NCI-H146 treated with DMSO at 0.1 percent for 48 hours (cell line): ENCODE results near the gene CTNND1.
"Not testable (repeated sequence)": the region's sequence is repeated elsewhere in the genome, so short reads cannot be mapped to it uniquely, and the experiment has no call there.

Experiments used
- DNase-seq: peaks from one replicate; lab custom pipeline; 2025; ENCODE audit not compliant: unreplicated experiment; lab: John Stamatoyannopoulos, UW

Gene CTNND1

DNA sequence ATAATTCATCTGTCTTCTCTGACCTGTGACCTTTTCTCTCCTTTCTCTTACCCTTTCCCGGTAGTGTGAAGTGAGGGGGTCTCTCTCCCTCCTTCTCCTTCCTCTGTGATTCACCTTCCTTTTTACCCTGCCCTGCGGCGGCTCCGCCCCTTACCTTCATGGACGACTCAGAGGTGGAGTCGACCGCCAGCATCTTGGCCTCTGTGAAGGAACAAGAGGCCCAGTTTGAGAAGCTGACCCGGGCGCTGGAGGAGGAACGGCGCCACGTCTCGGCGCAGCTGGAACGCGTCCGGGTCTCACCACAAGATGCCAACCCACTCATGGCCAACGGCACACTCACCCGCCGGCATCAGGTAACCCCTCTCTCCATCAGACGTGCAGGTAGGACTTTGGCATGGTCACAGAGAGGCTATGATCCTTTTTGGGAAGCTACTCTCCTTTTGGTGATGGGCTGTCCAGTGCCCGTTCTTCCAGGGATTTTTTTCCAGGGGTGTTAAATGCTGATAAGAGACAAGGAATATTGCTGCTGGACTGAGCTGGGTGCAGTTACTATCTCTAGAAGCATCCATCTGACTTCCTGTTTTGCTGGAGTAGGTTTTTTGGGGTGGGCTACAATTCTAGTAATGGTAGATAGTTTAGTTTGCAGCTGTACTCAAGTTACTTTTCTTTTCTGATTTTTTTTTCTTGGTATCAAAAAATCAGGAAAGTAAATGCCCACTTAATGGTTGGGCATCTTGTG, 29.9 kb downstream of the CTNND1 start:
- DNase-seq: no peak

DNA sequence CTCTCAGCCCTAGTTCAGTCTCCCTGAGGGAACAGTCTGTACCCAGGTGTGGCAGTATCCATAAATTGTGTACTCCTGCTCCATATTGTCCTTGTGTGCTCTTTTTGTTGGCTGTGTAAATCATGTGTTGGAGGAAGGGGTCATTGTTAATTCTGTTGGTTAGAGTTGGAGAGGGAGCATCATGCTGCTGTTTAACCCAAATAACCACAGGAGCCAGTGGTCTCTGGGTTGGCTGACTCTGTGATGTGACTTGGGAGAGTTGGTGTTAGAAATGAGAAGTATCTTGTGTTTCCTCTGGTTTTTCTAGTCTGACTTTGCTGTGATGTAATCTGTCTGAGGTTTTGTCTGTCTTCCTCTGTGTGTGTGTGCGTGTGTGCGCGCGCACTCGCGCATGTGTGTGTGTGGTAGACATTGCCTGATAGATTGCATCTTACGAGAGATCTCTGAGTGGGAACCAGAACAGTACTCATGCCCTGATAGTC, 30.5 kb downstream of the CTNND1 start:
- DNase-seq: no peak

DNA sequence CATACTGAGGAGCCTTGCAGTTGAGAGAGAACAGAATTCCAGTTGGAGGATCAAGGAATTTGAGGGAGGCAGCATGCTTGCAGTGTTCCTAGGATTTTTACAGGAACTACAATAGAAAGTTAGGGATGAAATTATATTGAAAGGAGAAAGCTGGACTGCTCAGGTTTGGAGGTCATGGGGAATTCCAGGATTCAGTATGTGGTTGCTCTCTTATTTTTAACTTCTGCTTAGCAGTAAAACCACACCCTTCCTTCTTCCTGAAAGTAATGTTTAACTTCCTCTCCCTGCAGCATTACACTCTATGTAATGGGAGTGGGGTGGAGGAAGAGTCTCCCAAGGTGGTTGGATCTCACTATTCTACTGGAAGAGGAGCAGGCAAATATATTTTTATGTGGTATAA, 31.3 kb downstream of the CTNND1 start:
- DNase-seq: no peak

DNA sequence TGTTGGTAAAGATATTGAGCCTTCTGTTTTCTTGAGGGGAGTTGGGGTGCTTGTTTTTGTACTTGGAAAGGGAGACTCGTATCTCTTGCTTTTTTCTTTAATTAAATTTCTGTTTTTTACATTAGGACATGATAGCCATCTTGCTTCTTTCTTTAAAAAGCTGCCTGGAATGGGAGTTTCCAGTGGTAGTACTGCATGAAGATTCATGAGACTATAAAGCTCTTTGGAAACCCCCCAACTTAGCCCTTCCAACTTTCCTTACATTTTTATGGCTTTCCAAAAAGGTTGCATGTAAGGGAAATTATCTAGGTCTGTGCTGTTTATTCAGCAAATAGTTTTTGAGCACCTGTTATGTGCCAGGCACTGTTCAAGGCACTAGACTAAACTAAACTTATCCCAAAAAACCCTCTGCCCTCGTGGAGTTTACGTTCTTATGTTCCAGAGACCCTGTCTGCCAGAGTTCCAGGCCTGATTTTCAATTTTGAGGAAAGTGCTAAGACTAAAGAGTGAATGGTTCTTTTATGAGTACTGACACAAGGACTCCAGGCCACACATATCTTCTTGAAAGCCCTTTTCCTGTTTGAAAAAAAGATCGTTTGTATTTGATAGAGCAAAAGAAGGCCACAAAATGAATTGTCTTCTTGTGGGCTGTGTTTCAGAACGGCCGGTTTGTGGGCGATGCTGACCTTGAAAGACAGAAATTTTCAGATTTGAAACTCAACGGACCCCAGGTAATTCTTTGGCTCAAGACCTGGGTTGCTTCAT, 31.9 kb downstream of the CTNND1 start:
- no peak for DNase-seq

DNA sequence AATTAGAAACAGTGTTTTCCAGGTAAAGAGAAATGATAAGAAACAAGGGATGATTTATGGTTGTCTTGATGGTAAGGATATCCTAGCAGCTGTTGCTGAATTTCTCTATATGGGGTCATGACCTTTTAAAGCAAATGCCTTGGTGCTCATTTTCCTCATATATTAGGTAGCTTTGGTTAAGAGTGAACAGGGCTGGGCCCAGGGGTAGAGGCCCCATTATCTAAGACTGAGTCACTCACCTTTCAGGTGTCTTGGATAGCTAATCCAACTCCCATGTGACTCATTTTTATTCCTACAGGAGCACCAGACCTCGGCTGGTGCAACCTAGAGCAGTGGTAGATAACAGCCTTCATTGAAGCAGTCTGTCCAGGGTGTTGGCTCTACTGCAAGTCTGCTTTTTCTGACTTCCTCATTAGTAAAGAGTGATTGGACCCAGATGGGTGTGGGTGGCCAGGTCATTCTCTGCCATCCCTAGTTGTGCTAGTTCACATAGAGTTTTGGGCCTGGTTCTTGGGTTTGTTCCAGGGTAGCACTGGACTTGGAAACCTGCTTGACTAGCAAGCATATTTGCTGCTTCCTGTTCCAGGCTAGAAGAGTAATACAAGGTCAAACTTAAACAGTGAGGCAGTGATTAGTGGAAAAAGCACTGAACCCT, 37.4 kb downstream of the CTNND1 start:
- no peak for DNase-seq

DNA sequence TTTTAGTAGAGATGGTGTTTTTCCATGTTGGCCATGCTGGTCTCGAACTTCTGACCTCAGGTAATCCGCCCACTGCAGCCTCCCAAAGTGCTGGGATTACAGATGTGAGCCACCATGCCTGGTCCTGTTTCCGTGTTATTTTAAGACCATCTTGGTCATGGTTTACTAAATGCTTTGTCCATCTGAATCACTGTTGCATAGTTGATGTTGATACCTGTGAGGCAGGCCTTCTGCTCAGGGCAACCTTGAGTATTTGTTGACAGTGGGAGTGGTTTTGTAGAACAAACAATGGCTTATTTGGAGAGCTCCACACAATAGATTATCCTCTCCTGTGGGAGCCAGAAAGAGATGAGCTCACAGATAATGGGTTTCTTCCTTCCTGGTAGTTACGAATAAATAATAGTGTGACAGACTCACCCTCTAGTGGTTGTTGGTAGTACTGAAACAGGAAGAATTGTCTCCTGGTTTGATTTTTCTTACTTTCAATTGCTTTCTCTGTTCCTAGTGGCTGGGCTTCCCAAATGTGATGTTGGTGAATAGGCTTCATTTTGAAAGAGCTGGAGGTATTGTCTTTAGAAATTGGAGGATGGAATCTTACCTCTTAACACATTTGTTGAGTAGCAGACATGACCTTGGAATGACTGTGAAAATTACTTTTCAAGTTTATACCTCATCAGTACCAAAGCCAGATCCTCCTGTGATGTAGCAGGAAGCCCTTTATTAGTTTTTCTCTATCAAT, 39.0 kb downstream of the CTNND1 start:
- DNase-seq: peak; percentile 96

DNA sequence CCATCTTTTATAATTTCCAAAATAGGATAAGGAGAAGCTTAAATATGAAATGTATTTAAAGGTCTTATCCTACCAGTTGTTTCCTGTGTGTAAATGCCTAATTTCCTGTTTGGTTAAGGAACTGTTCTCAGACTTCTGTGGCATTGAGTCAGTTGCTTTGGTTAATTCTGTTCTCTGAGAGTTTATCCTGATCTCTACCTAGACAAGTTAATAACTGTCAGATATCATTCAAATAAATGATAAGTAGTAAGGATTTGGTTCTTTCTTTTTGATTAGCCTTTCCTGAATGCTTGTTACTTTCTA, 39.5 kb downstream of the CTNND1 start:
- no peak for DNase-seq

DNA sequence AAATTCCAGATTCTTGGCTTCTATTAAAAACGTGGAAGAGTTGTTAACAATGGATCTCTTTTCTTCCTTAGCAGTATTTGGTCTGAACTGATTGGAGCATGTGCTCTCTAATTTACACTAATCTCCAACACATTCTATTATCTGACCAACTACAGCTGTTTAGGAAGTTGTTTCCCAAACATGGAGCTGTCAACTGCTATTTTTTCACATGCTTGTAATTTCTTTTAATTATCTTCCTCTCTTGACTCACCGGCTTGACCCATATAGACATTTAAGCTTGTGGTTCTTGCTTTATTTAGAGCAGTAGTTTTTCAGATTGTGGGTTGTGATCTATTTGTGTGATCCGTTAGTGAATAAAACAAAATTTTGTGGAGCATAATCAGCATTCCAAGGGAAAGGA, 40.8 kb downstream of the CTNND1 start:
- no peak for DNase-seq

DNA sequence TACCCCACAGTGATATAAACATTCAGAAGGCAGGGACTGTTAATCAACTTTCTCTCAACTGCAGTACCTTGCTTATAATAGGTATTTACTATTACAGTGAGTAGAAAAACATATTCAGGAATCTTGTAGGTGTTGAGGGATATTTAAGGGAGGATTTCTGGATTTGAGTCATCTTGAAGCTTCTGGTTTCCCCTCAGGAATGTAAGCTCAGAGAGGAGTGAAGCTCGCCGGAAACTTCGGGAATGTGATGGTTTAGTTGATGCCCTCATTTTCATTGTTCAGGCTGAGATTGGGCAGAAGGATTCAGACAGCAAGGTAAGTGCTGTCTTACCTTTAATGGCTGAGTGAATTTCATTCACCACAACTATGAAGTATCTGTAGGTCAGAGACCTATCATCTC, 42.9 kb downstream of the CTNND1 start:
- DNase-seq: no peak

DNA sequence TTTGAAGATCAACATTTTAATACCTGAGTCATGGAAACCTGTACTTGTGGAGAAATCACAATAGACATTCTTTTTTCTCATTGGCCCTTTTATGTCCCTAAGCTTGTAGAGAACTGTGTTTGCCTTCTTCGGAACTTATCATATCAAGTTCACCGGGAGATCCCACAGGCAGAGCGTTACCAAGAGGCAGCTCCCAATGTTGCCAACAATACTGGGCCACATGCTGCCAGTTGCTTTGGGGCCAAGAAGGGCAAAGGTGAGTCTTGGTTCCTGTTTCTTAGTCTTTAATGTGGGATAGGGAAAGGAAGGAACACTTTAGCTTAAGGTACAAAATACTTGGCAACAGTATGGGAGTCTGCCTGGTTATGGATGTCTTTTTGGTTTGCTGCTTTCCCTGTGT, 44.2 kb downstream of the CTNND1 start:
- DNase-seq: no peak

DNA sequence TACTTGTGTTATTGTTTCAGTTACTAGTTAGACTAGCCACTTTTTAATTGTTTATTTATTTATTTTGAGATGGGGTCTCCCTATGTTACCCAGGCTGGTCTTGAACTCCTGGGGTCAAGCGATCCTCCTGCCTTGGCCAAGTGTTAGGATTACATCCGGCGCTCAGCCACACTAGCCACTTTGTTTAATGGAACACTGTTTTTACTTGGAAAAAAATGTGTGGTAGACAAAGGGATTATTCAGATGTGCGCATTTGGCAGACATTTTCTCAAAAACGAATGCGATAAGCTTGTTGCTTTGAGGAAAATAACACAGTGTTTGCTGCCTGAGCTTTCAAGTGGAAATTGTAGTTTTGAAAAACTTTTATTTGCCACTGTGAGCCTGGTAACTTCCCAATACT, 51.0 kb downstream of the CTNND1 start:
- no peak for DNase-seq

DNA sequence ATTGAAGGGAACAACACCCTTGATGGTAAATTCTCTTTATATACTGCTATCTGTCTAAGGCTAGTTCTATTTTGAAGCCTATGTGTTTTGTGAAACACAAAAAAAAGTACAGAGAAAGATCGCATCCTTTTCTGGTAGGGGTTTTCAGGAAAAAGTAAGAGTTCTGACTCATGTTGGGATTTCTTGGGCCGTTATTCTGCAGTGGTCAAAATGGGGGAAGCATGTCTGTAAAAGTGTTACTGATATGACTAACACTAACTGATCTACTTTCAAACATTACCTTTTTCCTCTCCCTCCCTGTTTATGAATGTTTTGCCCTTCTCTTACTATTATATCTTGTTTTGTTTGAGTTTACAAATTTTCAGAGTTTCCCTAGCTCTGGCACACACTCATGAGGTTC, 53.9 kb downstream of the CTNND1 start:
- no peak for DNase-seq

DNA sequence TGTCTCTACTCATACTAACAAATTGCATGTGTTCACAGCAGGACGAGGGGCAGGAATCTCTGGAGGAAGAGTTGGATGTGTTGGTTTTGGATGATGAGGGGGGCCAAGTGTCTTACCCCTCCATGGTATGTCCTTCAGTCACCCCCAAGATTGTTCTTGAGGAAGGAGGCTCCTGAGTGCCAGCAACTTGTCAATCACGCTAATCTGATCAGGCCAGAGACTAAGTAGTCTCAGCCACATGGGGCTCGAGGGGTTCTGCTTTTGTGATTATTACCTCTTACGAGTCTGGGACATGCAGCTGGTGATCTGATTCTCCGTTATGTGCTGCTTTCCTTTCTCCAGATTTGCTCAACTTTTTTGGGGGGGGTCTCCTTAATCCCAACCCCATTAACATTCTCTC, 54.3 kb downstream of the CTNND1 start:
- no peak for DNase-seq

DNA sequence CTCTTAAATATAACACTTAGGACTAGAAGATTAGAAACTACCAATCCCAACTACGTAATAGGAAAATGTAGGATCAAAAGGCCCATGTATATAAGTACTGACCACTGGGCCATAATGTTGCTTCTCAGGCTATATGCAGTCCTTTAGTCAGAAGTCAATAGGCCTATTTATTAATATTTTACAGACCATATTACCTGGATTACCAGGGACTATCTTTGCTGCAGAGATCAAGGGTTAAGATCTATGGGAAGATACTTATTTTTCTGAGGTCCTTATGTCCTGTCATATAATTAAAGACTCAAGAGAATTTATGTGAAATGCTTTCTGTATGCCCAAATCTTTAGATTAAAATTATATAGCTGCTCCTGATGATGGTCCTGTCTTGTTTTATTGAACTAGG, 57.2 kb downstream of the CTNND1 start:
- no peak for DNase-seq

DNA sequence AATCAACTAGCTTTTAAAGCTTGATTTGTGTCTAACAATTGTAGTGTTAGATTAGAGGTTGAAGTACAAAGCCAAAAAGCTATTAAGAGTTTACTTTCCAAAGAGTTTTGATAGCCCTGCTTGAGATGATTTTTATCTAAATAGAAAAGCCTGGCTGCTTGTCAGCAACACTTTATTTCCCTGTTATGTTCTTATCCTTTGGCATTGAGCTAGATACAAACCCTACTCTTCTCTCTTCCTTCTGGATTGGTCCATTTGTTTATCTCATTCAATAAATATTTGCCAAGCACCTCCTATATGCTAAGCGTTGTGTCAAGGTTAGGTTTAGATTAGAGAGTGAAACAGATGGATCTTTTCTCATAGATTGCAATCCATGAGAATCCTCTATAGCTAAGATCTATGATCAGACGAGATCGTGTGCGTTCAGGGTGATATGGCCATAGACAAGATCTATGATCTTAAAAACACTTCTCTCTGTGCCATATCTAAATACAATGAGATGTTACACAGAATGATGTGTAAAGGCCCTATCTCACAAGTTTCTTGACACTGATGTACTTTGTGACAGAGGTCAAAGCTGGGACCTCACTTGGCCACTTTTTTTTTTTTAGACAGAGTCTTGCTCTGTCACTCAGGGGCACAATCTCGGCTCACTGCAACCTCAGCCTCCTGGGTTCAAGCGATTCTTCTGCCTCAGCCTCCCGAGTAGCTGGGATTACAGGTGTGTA, 57.8 kb downstream of the CTNND1 start:
- no peak for DNase-seq

DNA sequence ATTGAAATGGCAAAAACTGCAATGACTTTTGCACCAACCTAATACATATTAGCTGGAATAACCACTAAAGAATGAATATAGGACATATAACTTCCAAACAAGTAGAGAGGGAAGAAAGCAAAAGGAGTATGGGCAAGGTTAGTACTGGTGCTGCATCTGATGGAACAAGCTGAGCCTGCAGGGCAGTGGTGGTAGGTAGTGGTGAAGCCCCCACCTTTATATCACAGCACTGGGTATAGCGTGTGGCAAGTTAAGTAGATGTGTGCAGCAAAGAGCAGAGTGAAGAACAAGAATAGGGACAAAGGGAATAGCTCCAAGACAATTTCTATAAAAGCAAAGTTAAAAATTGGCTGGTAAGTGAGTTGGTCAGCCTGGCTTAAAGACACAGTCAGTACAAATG, 62.3 kb downstream of the CTNND1 start:
- no peak for DNase-seq

DNA sequence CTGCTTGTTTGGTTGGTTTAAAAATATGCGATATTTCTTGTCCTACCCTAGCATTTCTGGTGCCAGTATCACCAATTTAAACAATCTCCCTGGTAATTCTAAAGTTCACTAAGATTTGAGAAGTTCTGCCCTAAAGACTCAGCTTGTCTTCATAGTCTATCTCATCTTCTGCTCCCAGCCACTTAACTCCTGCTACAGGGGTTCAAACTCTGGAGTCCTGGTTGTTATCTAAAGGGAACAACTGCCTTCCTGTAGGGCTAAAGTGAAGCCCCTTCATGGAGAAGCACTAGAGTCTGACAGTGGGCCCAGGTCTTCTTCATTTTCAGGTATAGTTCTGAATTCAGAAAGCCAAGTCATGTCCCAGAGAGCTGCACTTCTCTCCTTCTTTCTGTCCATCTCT, 73.2 kb downstream of the CTNND1 start:
- DNase-seq: no peak

DNA sequence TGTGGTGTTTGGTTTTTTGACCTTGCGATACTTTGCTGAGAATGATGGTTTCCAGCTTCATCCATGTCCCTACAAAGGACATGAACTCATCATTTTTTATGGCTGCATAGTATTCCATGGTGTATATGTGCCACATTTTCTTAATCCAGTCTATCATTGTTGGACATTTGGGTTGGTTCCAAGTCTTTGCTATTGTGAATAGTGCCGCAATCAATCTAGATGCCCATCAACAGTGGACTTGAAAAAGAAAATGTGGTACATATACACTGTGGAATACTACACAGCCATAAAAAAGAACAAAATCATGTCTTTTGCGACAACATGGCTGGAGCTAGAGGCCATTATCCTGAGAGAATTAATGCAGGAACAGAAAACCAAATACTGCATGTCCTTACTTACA, 77.0 kb downstream of the CTNND1 start:
- not testable (repeated sequence) for DNase-seq

DNA sequence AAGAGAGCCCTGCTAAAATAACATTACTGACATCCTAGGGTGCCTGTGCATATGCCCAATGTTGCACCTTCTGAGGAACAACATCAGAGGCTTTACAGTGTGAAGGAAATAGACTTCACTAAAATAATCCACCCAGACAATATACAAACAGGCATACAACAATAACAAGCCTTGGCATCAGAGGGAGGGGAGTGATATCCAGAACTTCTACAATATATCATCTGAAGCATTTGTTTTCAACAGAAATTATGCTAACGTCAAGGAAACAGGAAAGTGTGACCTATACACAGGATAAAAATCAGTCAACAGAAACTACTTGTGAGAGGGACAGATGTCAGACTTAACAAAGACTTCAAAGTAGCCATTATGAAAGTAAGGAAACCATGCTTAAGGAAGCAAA, 81.3 kb downstream of the CTNND1 start:
- no peak for DNase-seq

DNA sequence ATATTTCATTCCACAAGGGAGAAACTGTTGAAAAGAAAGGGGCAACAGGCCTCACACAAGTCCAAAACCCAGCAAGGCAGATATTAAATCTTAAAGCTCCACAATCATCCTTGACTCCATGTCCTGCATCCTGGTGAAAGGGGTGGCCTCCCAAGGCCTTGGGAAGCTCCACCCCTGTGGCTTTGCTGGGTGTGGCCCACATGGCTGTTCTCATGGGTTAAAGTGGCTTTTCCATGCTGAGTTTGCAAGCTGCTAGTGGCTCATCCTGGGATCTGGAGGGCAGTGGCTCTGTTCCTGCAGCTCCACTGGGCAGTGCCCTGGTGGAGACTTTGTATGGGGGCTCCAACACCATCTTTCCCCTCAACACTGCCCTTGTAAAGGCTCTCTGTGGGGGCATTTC, 106.4 kb downstream of the CTNND1 start:
- DNase-seq: no peak

DNA sequence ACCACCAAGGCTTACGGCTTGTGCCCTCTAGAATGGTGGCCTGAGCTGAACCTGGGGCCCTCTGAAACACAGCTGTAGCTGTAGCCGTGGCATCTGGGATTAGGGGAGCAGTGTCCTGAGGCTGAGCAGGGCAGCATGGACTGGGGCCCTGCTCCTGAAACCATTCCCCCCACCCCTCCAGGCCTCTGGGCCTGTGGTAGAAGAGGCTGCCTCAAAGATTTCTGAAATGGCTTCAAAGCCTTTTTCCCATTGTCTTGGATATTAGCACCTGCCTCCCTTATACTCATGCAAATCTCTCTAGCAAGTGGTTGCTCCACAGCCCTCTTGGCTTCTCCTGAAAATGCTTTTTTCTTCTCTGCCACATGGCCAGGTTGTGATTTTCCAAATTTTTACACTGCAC, 106.9 kb downstream of the CTNND1 start:
- no peak for DNase-seq
